Spleen (tissue), 7 donors: ENCODE data around the gene OPCML.

Experiments used
- CTCF ChIP-seq, 11 experiments: fragments of 200-600 bp in 7 of 11; fragments of 450-650 bp in 4 of 11; sonication (generic) in 4 of 11; IDR thresholded peaks in 8 of 11; conservative IDR thresholded peaks in 3 of 11; 1 replicate in 7 of 11; 2 replicates in 4 of 11; pipeline versions ENCODE4 v1.4.0 to v1.8.0; 2016 to 2021; ENCODE audit warnings: antibody characterized with exemption in 11 of 11, inconsistent platforms in 4 of 11, mild to moderate bottlenecking in 1 of 11
- POLR2A ChIP-seq, 3 donors: fragments of 450-650 bp; IDR thresholded peaks; one replicate each; pipeline ENCODE4 v1.5.1; 2017; ENCODE audit warnings: antibody characterized with exemption in 3 of 3, mild to moderate bottlenecking in 1 of 3
- POLR2AphosphoS5 ChIP-seq, 3 donors: sonication (generic); formaldehyde crosslinking; IDR thresholded peaks; one replicate each; pipeline ENCODE4 v1.5.1; 2017; ENCODE audit warnings: antibody characterized with exemption in 3 of 3
- donor health status: DM: no; HTN: no; CAD: no; lungs with moderate emphysema.
- donor health status: DM: no; HTN: no; CAD: no.
- donor health status: DM: no; HTN: no; CAD: no.

DNA sequence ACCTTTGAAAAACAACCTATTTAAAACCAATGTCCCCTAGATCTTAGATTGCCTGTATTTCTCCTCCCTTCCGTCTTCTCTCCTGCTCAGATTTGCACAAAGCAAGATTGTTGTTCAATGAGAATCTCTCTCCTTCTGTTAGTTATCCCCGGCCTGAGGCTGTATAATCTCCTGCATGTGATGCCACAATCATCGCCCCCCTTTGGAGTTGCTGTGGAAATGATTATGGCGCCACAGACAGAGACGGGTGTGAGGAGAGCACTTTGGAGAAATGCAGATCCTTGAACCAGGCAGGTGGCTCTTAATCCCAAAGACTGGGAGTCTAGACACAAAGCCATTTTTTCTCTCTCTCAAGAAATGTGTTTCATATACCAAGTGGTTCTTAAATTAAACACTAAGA is 941.3 kb downstream of the OPCML start:
- no peak for TF ChIP-seq CTCF (IDR thresholded peaks at IDR 0.05 in 8 of 11, conservative IDR thresholded peaks at IDR 0.05 in 3 of 11)
- TF ChIP-seq POLR2AphosphoS5 (IDR thresholded peaks at IDR 0.05): no peak
- no peak for TF ChIP-seq POLR2A (IDR thresholded peaks at IDR 0.05)
